GM21737 (cell line): ENCODE measurements around the gene COL26A1.
"Not testable (repeated sequence)": the region's sequence is repeated elsewhere in the genome, so short reads cannot be mapped to it uniquely, and the experiment has no call there.

Experiments used
- ATAC-seq: cut with Tn5 transposase; IDR thresholded peaks from one replicate; pipeline ENCODE4 v1.9.1; 2021; ENCODE audit warnings: mild to moderate bottlenecking, moderate library complexity; ENCODE audit not compliant: unreplicated experiment

COL26A1 gene

DNA sequence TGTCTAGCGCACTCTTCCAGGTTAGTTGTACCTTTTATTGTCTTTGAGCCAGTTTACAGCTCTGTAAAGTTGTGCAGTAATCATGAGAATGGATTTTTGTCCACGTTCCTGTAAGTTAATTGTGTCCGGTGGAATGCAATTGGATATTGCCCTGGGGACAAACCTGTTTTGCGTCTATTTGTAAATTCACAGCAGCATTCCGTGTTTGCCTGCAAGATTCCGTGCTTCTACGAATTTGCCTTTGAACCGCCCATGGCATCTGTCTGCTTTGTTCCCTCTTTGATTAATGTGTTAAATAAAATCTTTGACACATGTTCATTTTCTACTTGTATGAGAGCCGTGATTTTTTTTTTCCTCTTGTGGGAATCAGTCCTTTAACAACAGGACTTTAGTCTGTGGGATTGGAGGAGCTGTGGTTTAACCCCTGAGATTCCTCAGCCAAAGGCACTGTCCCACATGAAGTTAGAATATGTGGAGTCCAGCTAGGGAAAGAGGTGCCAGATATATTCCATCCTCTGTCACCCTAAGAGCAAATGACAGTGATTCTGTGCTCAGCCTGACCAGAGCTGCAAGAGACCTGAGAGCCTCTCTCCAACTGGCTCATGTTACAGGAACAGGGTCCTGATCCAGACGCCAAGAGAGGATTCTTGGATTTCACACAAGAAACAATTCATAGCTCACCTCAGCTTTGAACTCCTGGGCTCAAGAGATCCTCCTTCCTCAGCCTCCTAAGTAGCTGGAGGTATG is 126.3 kb downstream of the COL26A1 start:
- no peak for ATAC-seq

DNA sequence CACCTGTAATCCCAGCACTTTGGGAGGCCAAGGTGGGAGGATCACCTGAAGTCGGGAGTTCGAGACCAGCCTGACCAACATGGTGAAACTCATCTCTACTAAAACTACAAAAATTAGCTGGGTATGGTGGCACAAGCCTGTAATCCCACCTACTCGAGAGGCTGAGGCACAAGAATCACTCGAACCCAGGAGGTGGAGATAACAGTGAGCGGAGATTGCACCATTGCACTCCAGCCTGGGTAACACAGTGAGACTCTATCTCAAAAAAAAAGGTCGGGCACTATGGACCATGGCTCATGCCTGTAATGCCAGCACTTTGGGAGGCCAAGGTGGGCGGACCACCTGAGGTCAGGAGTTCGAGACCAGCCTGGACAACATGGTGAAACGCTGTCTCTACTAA is 127.8 kb downstream of the COL26A1 start:
- ATAC-seq = not testable (repeated sequence)

DNA sequence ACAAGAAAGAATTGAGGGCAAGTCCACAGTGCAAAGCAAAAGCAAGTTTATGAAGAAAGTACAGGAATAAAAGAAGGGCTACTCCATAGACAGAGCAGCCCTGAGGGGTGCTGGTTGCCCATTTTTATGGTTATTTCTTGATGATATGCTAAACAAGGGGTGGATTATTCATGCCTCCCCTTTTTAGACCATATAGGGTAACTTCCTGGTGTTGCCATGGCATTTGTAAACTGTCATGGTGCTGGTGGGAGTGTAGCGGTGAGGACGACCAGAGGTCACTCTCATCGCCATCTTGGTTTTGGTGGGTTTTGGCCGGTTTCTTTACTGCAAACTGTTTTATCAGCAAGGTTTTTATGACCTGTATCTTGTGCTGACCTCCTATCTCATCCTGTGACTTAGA is 128.8 kb downstream of the COL26A1 start:
- ATAC-seq = not testable (repeated sequence)

DNA sequence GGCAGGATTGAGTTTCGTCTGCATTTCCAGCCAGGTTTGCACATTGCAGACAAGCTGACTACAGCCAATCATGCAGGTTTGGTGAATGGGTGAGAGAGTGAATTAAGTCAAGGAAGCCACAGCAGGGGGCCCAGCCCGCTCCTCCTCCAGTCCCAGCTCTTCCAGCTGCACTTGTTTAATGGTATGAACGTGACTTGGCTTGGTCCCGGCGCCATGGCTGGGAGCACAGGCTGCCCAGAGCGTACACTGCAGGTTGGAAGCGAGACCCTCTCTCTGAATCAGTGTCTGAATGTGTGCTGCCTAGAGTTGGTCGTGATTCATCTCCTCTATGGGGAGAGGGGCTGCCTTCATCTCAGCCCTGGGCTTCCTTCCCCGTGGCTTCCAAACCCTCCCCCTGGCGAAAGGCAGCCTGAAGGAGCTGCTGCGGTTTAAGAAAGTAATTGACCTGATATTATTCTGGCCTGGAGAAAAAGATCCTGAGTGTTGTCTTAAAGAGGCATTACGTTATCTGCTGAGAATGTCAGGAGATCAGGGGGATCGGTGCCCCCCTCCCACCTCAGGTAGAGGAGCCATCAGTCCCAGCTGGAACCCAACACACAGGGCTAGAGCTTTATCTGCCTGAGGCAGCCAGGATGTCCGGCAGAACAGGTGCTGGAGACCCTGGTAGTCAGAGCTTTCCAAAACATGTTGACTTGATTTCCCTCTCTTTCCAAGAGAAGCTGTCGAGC is 132.1 kb downstream of the COL26A1 start:
- ATAC-seq = no peak

DNA sequence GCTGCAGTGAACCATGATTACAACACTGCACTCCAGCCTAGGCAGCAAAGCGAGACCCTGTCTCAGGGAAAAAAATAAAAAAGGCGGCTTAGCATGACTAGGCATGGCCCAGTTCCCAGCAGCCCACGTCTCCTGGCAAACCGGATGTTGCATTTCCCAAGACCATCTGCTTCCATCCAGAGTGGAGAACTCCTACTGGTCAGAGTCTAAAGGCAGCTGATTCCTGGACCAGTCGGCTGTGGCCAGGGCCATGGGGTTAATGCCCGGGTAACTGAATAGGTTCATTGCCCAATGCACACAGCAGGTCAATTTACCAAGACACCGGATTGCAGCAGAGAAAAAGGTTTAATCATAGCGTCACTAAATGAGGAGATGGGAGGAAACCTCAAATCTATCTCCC is 133.3 kb downstream of the COL26A1 start:
- ATAC-seq = no peak

DNA sequence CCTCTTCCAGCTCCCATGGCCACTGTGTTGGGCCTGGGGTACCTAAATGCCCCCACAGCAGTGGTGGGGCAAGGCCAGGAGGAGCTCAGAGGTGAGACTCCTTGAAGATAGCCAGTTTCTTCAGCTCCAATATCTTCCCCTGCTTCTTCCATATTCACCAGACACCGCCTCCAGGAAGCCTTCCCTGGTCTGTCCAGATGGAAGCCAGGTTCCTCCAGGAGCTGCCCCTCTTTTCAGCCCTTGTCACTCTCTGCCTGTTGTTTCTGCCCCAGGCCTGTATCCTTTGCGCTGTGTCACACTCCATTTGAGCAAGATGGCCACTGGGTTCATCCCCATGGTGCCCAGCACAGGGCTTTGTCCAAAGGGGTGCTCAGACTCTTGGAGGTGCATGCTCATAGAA is 138.7 kb downstream of the COL26A1 start:
- no peak for ATAC-seq

DNA sequence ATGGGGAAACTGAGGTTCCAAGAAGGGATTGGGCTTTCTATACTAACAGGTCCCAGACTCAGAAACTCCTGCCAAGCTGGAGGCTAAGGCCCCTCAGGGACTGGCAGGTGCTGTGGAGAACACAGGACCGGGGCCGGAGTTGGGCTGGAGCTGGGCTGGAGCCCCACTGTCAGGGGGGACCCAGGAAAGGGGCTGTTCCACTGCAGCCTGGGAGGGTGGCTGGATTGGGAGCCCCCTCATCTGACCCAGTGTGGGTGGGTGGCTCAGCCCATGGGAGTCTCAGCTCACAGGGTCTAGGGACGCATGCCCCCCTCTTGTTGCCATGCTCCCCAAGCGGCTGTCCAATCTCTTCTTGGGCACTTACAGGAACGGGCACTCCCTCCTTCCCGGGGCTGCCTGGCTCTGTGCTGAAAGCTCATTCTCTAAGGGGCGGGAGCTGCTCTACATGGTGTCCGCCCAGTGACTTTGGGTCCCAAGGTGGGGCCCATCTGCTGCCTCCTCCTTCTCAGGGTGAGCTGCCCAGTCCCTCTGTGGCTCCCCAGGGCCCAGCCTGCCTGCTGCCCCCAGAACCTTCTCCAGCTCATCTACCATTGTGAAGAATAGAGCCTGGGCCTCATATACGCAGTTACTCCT is 139.9 kb downstream of the COL26A1 start:
- ATAC-seq = no peak

DNA sequence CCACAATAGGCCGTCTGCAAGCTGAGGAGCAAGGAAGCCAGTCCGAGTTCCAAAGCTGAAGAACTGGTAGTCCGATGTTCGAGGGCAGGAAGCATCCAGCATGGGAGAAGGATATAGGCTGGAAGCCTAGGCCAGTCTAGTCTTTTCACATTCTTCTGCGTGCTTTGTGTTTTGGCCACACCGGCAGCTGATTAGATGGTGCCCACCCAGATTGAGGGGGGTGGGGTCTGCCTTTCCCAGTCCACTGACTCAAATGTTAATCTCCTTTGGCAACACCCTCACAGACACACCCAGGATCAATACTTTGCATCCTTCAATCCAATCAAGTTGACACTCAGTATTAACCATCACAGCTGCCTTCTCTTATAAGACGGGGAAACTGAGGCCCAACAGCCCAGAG is 142.8 kb downstream of the COL26A1 start:
- ATAC-seq = not testable (repeated sequence)

DNA sequence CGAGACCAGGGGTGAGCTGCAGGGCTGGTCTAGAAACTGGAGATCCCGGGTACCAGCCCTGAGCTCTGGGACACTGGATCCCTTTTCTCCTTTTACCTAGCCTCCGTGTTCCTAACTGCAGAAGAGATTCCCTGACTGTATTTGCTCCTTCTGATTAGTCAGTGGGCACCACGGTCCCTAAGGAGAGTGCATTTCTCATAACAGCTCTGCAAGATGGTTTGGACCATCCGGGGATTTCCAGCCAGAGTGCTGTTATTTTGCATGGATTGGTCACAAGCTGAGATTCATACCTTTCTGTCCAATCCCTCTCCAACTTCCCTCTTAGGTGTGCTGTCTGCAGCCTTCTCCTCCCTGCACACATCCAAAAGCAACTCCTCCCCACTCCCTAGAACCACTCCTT is 143.9 kb downstream of the COL26A1 start:
- no peak for ATAC-seq

DNA sequence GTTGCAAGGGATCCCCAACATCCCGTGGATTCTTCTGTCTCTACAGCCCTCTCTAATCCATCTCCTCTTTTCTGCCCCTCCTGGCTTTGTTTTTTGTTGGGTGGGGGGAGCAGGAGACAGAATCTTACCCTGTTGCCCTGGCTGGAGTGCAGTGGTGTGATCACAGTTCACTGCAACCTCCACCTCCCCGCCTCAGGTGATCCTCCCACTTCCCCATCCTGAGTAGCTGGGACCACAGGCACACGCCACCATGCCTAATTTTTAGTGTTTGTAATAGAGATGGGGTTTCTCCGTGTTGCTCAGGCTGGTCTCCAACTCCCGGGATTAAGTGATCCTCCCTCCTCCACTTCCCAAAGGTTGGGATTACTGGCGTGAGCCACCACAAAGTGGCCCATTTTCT is 144.7 kb downstream of the COL26A1 start:
- ATAC-seq = no peak

DNA sequence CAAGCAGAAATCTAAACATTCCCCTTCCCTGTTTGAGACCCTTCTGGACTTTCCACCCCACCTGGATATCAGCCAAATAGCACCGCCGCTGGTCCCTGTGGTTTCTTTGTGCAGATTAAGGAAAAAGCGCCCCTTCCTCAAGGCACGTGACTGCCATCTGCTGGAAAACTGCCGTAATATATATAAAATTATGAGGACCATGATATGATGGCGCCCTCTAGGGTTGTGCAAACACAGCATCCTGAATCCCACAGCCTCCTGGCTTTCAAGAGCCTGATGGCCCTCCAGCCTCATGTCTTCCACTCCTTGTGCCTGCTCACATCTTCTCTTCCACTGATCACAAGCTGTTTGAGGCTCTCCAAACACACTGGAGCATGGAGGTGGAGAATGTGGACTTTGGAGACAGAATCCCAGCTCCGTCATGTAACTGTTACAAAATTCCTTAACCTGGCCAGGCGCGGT is 145.1 kb downstream of the COL26A1 start:
- no peak for ATAC-seq

DNA sequence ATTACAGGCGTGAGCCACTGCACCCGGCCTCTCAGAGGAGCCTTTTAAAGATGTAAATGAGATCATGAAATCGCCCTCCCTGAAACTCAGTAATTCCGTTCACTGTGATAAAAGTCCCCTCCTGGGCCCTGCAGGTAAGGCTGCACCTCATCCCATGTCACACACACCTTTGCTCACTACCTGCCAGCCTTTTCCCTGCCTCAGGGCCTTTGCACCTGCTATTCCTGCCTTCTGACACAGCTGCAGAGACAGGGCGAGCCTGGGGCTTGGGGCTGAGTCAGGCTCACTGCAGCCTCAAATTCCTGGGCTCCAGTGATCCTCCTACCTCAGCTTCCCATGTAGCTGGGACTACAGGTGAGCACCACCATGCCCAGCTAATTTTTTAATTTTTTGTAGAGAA is 147.6 kb downstream of the COL26A1 start:
- no peak for ATAC-seq

DNA sequence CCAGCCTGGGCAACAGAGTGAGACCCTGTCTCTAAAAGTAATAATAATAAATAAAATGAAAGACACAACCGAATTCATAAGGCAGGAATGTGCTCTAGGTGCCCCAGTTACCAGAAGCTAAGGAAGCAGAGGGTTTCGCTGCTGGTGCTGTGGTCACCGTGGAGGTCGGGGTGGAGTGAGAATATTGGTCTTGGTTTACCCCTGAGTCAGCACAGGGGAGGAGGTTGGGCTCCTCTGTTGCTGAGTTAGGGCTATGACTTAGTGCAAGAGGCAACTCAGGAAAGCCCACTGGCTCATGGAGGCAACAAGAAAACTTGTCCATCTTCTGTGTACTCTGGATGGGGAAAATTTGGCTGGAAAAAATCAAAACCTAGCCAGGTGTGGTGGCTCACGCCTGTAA is 149.3 kb downstream of the COL26A1 start:
- ATAC-seq = no peak

DNA sequence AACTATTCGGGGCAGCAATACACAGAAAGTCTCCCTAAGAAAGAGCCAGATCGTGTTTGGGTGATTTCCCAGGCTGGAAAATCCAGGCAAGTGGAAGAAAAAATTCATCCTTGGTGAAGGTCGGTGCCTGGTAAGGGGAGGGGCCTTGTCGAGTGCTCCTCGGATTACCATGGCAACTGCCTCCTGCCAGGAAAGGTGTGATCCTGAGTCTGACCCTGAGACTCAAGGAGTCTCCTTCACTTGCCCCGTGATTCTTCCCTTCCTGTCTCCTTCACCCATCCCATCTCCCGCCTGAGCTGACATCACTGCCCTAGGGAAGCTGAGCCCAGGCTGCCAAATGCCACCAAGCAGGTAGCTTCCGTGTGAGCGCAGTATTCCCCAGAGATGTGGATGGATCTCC is 154.2 kb downstream of the COL26A1 start:
- ATAC-seq = no peak

DNA sequence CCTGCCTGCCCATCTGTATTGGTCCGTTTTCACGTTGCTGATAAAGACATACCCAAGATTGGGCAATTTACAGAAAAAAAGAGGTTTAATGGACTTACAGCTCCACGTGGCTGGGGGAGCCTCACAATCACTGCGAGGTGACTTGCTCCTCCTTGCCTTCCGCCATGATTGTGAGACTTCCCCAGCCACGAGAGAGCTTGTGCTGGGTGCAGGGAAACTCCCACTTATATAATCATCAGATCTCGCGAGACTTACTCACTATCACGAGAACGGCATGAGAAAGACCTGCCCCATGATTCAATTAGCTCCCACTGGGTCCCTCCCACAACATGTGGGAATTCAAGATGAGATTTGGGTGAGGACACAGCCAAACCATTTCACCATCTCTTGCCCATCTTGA is 154.6 kb downstream of the COL26A1 start:
- ATAC-seq = no peak

DNA sequence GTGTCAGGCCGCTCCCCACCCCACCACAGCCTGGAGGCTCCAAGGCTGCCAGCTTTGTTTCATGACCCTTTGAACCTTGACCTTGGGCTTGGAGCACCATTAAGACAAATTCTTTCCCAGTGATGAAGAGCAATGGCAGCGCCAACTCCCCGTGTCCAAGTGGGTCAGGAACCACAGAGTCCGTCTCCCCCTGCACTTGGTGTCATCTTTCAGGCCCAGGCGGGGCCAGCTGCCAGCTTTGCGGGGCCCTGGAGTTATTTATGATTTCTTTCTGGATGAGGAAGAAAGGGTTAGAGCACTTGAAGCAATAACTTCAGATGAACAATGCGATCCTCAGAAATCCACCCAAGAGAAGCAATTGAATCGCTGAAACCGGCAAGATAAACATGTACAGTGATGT is 155.7 kb downstream of the COL26A1 start:
- ATAC-seq = no peak

DNA sequence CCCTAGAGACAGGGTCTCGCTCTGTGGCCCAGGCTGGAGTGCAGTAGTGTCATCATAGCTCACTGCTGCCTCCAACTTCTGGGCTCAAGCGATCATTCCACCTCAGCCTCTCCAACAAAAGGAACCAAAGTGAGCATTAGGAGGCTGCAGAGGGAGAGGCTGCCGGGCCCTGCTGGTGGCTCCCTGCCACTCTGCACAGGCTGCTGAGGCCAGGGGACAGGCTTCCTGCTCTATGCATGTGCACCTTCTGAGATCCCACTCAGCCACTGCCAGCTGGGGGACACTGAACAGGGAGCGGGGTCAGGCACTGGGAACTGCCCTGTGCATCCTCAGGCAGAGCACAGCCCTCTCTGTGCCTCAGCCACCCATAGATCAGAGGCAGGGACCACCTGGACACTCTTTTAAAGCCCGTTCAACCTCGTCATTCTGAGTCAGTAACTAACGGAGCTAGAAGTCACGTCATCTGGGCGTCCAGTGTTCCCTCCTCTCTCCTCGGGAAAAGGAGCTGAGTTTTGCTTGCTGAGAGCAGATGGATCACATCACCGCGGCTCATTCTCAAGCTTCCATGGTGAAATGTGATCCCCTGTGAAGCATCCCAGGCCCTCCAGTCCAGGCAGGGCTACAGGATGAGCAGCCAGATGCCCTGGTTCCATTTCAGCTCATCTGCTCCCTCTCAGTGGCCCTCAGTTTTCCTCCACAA is 156.8 kb downstream of the COL26A1 start:
- no peak for ATAC-seq

DNA sequence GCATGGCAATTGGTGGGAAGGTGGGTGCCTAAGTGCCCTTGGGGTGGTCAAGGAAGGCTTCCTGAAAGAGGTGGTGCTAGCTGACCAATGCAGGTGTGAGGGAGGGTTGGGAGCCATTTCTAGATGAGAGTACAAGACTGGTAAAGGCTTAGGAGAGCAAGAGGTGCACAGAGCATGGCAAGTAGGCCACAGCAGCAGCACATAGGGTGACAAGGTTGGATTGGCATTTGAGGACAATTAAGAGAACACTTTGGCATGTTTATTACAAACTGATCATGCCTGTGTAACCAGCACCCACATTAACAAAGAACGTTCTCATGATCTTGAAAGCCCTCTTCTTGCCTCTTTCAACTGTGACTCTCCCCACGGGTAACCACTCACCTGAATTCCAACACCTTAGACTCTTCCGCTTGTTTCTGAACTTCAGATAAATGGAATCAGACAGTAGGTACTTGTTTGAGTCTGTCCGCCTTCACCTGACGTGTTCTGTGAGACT is 158.8 kb downstream of the COL26A1 start:
- ATAC-seq = no peak

DNA sequence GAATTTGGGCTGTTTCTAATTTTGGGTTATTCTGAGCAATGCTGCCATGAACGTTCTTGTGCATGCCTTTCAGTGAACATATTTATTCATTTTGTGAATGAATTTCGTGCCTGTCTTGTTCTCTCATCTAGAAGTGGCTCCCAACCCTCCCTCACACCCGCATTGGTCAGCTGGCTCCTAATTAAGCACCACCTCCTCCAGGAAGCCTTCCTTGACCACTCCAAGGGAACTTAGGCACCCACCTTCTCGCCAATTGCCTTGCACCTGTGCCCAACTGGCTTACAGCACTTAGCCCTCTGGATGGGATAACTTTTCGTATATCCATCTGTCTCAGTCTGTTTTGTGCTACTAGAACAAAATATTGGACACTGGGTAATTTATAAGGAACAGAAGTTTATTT is 159.3 kb downstream of the COL26A1 start:
- ATAC-seq = no peak

DNA sequence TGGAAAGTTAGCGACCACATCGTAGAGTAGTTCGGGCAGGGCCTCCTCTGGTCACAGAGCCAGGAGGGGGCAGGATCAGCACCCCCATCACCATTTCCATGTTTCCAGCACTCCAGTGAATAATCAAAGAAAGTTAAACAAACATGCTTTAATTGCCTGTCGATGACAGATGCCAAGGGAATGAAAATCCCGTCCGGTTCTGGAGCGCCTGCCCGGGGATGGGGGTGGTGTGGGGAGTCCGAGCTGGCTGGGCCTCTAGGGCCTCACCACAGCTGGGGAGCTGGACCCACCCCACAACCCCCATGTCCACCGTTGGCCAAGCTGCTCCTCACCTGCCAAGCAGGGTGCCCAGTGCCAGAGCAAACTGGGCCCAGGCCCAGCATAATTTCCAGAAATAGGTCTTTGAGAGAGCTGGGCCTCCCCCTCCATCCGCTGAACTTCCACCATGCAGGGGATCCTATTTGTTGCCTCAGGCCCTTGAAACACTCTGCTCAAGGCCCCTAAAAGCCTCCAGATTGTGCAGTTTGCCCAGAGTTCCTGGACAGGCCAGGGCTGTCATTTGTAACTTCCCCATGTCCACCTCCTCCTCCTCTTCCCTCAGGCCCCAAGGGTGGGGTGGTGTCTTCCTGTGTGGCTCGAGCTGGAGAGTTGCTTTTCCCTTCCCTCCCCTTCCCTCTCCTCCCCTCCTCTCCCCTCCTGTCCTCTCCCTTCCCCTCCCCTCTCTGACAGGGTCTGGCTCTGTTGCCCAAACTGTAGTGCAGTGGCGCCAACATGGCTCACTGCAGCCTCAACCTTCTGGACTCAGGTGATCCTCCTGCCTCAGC is 165.4 kb downstream of the COL26A1 start:
- ATAC-seq = no peak
